IPS DF 4.7 (cell line): Measurements from ENCODE around the gene RGS3.

Experiments used
- DNase-seq: peaks from one replicate; pipeline ENCODE4 v3.0.0-alpha.2; 2013; ENCODE audit warnings: low spot score; ENCODE audit errors: extremely low read depth

The RGS3 gene

GRCh38 chr9:113599646-113600022 lies 136.1 kb downstream of the RGS3 start:
- no peak for DNase-seq

GRCh38 chr9:113600023-113600823 lies 136.7 kb downstream of the RGS3 start:
- DNase-seq, result no peak

- no peak for DNase-seq
Measured at GRCh38 chr9:113600871-113601614, 137.5 kb downstream of the RGS3 start.

GRCh38 chr9:113601656-113602055 lies 138.1 kb downstream of the RGS3 start:
- DNase-seq, result no peak

GRCh38 chr9:113602126-113603047 lies 138.9 kb downstream of the RGS3 start:
- DNase-seq, result no peak

- no peak for DNase-seq
Measured at GRCh38 chr9:113603048-113603375, 139.5 kb downstream of the RGS3 start.

- no peak for DNase-seq
Measured at GRCh38 chr9:113603773-113604172, 140.2 kb downstream of the RGS3 start.

GRCh38 chr9:113604393-113604792 lies 140.9 kb downstream of the RGS3 start:
- DNase-seq, result no peak

GRCh38 chr9:113606510-113606909 lies 143.0 kb downstream of the RGS3 start:
- no peak for DNase-seq

- DNase-seq, result no peak
Measured at GRCh38 chr9:113608082-113608685, 144.7 kb downstream of the RGS3 start.

- no peak for DNase-seq
Measured at GRCh38 chr9:113609562-113610318, 146.2 kb downstream of the RGS3 start.

GRCh38 chr9:113611461-113612215 lies 148.1 kb downstream of the RGS3 start:
- no peak for DNase-seq

- no peak for DNase-seq
Measured at GRCh38 chr9:113612216-113612747, 148.8 kb downstream of the RGS3 start.

GRCh38 chr9:113612828-113613227 lies 149.3 kb downstream of the RGS3 start:
- no peak for DNase-seq

- DNase-seq, result no peak
Measured at GRCh38 chr9:113613815-113614413, 150.4 kb downstream of the RGS3 start.

- DNase-seq, result no peak
Measured at GRCh38 chr9:113614843-113615648, 151.5 kb downstream of the RGS3 start.

- no peak for DNase-seq
Measured at GRCh38 chr9:113616116-113616515, 152.6 kb downstream of the RGS3 start.
